NCI-H1436 treated with DMSO at 0.1 percent for 48 hours (cell line): Measurements from ENCODE around the gene SMAD4.
"Not testable (repeated sequence)": the region's sequence is repeated elsewhere in the genome, so short reads cannot be mapped to it uniquely, and the experiment has no call there.

Source experiments
- DNase-seq: peaks from one replicate; lab custom pipeline; 2025; lab: John Stamatoyannopoulos, UW

SMAD4 gene

DNA sequence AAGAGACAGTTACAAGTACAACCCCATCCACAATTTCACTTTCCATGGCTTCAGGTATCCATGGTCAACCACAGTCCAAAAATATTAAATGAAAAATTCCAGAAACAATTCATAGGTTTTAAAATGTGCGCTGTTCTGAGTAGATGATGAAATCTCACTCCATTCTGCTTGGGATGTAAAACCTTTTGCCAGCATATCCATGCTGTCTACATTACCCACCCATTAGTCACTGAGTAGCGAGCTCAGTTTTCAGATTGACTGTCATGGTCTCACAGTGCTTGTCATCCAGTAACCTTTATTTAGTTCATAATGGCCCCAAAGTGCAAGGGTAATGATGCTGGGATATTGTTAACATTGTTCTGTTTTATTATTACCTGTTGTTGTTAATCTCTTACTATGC is 40.5 kb downstream of the SMAD4 start:
- DNase-seq: no peak

DNA sequence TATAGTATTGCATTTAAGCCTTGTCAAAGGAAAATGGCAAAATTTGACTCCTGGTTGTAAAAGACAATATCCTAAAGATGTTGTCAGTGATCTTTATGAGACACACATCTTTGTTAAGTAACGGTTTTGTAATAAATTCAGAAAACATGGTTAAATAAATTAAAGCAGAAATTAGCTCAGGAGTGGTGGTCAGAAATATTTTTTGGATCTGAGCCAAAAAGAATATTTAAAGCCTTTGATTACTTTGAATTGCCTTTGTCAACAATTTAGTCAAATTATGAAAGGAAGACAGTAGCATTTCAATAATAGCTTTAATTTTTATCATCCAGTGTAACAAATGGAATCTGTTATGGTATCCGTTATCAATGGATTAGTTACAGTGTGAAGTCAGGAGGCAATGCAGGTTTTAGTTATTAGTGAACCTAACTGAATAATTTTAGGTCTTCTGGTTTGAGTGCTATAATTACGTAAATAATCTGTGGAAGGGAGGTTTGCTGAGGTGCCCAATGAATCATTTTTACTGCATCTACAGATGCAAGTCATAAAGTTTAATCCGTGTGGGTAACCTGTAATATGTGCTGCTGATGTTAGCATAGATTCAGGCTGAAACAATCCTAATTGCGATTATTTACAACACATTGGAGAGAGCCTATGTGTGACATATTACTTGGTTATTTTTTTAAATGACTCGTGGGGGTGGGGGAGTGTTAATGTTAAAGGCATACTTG is 42.7 kb downstream of the SMAD4 start:
- DNase-seq: no peak

DNA sequence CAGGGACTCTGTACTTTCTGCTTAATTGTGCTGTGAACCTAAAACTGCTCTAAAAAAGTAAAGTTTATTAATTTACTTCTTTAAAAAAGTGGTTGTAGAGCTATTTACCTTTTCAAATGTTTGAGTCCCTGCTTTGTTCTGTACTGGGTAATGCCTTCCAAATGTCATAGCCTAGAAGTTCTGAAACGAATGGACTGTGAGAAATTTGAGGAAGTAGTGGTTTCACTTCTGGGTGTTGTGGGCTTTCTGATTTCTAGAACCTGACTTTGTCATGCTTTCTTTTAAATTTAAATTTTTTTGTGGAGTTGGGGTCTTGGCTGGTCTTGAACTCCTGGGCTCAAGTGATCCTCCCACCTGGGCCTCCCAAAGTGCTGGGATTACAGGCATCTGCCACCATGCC is 44.6 kb downstream of the SMAD4 start:
- no peak for DNase-seq

DNA sequence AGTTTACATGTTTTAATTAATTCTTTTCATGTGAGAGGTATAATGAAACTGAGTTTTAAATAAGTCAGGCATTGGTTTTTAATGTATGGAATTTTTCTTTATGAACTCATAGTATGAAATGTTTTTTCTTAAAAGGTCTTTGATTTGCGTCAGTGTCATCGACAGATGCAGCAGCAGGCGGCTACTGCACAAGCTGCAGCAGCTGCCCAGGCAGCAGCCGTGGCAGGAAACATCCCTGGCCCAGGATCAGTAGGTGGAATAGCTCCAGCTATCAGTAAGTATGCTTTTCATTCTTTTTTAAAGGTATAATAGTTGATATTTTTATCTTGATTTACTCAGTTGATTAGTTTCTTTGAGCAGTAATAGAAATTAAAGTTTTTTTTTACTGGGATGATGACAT is 46.5 kb downstream of the SMAD4 start:
- no peak for DNase-seq

DNA sequence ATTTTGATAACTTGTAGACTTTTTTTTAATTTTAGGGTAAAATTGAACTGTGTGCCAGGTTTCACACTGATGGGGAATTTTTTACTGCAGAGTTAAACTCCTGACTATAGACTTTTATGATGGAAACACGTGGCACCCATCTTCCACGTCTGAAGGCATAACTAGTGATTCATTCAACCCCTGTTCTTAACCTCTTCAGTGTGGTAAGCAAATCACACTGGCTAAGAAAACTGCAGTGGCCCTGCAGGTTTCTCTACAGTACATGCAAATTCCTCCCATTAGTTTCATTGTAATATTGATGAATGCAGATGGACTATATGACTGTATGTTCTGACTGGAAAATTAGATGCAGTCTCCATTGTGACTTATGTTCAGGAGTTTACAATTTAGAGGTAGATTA is 47.2 kb downstream of the SMAD4 start:
- no peak for DNase-seq

GRCh38 chr18:51078026-51078425 is 48.0 kb downstream of the SMAD4 start:
- no peak for DNase-seq

GRCh38 chr18:51082571-51083267 is 52.7 kb downstream of the SMAD4 start:
- DNase-seq: no peak

- DNase-seq: no peak
These were observed 53.4 kb downstream of the SMAD4 start for GRCh38 chr18:51083398-51083797.

GRCh38 chr18:51088410-51088809 is 58.4 kb downstream of the SMAD4 start:
- DNase-seq: no peak

DNA sequence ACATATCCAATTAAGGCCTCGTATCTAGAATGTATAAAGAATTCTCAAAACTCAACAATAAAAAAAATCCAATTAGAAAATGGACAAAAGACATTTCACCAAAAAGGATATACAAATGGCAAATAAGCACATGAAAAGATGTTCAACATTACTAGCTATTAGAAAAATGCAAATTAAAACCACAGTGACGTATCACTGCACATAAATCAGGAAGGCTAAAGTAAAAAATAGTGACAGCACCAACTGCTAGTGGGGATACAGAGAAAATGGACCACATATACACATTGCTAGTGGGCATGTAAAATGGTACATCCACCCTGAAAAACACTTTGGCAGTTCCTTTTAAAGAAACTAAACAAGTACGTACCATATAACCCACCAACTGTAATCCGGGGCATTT is 59.7 kb downstream of the SMAD4 start:
- no peak for DNase-seq

- no peak for DNase-seq
These were observed 61.3 kb downstream of the SMAD4 start for GRCh38 chr18:51091270-51091669.

DNA sequence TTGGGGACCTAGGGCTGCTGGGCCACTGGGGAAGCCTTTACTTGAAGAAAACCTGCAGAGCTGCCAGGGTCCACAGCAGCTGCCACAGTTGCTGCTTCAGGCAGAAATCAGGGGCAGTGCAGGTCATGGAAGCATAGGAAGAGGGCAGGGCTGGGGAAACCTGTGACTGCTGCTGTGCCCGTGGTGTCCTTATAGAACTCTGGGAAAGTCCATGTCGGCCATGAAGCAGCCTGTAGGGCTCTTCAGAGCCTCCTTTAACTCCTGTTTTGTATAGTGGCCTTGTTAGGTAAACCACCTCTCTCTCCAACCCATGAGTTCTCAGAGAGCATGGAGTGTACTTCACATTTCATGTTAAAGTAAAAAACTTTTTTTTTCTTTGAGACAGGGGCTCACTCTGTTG is 62.1 kb downstream of the SMAD4 start:
- DNase-seq: no peak

GRCh38 chr18:51092967-51093366 is 63.0 kb downstream of the SMAD4 start:
- DNase-seq: not testable (repeated sequence)

- no peak for DNase-seq
These were observed 67.2 kb downstream of the SMAD4 start for GRCh38 chr18:51097021-51097822.

DNA sequence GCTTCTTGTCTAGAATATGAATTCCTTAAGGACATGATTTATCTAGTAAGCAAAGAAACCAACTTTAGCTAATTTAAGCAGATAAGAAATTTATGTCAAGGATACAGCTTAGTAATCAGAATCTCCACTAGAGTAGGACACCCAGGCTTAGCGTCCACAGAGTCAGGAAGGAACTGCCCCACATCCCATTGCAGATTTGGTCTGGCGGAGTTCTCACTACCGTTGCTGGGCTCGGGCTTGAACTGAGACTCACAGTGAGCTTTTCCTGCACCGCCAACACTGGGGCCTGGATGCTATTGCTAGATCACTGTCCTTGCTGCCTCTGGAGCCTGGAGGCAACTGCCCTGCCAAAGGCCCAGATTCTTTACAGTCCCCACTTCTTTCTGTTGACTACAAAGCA is 68.1 kb downstream of the SMAD4 start:
- DNase-seq: no peak

- no peak for DNase-seq
These were observed 68.5 kb downstream of the SMAD4 start for GRCh38 chr18:51098513-51098912.

DNA sequence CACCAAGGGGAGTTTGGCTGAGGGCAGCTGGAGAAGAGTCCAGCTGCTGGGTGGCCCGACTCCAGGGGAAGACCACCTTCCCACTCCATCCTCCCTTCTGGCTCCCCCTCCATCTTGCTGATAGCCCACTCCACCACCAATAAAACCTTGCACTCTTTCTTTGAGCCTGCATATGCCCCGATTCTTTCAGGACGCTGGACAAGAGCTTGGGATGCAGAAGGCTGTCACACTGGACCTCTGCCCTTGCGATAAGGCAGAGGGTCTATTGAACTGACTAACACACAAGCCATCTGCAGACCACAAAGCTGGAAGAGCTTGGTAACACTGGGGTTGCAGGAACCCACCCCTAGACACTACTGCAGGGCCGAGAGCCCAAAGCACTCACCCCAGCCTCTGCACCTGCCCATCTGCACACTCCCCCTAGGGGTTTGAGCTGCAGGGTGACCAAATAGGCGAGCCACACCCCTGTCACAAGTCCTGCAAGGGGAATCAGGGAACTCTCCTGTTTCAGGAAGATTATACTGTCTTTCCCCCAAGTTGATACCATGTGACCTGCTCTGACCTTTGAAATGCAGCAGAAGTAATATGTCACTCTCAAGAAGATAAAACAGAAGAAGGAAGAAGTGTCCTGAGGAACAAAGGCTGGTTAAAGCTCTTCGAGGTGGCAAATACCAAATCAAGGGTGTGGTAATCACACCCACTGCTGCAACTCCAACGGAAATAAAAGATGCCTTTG is 70.5 kb downstream of the SMAD4 start:
- DNase-seq: no peak

- DNase-seq: no peak
These were observed 77.1 kb downstream of the SMAD4 start for GRCh38 chr18:51107082-51107481.

DNA sequence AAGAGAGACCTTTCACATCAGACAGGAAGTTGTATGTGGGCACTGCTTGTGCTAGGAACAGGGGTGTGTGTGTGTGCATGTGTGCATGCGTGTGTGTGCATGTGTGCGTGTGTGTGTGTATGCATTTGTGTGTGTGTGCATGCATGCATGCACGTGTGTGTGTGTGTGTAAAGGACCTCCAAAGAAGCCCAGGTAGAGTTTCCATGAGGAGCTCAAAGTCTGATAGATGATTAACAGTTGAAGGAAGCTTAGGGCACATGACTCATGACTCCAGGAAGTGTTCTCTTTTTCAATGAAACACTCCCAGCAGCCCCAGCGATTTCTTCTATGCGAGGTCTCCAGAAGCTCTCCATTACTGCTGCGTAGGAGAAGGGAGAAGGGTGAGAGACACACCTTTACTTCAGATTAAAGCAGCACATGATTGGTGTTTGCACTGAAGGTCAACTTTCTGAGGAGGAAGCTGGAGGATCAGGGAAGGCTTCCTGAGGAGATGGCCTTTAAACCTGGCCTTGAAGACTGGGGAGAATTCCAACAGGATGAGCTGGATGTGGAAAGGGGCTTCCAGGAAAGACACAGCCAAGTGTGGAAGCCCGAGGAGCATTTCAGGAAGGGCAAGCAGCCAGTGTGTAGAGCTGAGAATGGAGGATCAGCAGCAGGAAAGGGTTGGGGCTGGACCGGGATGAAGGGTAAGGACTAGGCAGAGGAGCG is 77.7 kb downstream of the SMAD4 start:
- DNase-seq: no peak

- DNase-seq: no peak
These were observed 78.3 kb downstream of the SMAD4 start for GRCh38 chr18:51108330-51108729.

GRCh38 chr18:51110073-51110797 is 80.2 kb downstream of the SMAD4 start:
- DNase-seq: no peak
